Right lung (tissue), 5 donors: ENCODE measurements around the gene DYRK1A. TPM values are rescaled to one million over a fixed set of nuclear protein-coding genes. Genes with fewer than 3 reads are reported as not detected.
"Not testable (repeated sequence)": the region's sequence is repeated elsewhere in the genome, so short reads cannot be mapped to it uniquely, and the experiment has no call there.

ENCODE experiments used
- DNase-seq, 2 donors: peaks; one replicate each; pipeline ENCODE4 v3.0.0-alpha.2; 2013
- polyA plus RNA-seq, 5 donors: library from polyadenylated mRNA; unstranded; fragments of 120-200 nt; gene quantifications; one replicate each; pipeline versions ENCODE4 v1.2.1 to v1.2.3, GENCODE V29; 2013; ENCODE audit warnings: inconsistent platforms in 1 of 5, low replicate concordance in 1 of 5; ENCODE audit not compliant: insufficient read length in 5 of 5, insufficient read depth in 1 of 5

The DYRK1A gene
- polyA plus RNA-seq, 5 donors, result 48.4 to 70.4 (median 67.2) TPM

GRCh38 chr21:37527103-37527502 is 160.5 kb downstream of the DYRK1A start:
- no peak for DNase-seq

- DNase-seq, result no peak
These were observed 161.1 kb downstream of the DYRK1A start for GRCh38 chr21:37527716-37528115.

- no peak for DNase-seq
These were observed 161.8 kb downstream of the DYRK1A start for GRCh38 chr21:37528150-37528937.

GRCh38 chr21:37529649-37530048 is 163.1 kb downstream of the DYRK1A start:
- DNase-seq, result no peak

GRCh38 chr21:37530901-37531351 is 164.4 kb downstream of the DYRK1A start:
- no peak for DNase-seq

- peak; percentile 15 to 27 for DNase-seq
These were observed 164.9 kb downstream of the DYRK1A start for GRCh38 chr21:37531431-37531932.

- no peak for DNase-seq
These were observed 166.6 kb downstream of the DYRK1A start for GRCh38 chr21:37532868-37533780.

- no peak for DNase-seq
These were observed 167.9 kb downstream of the DYRK1A start for GRCh38 chr21:37534431-37534830.

- DNase-seq, result no peak
These were observed 168.6 kb downstream of the DYRK1A start for GRCh38 chr21:37535130-37535529.

- DNase-seq, result no peak
These were observed 169.1 kb downstream of the DYRK1A start for GRCh38 chr21:37535672-37536071.

GRCh38 chr21:37536616-37537278 is 170.2 kb downstream of the DYRK1A start:
- no peak for DNase-seq

- no peak for DNase-seq
These were observed 170.9 kb downstream of the DYRK1A start for GRCh38 chr21:37537391-37537996.

GRCh38 chr21:37538971-37539590 is 172.5 kb downstream of the DYRK1A start:
- DNase-seq, result no peak

GRCh38 chr21:37541128-37541527 is 174.6 kb downstream of the DYRK1A start:
- not testable (repeated sequence) for DNase-seq

GRCh38 chr21:37542512-37542911 is 175.9 kb downstream of the DYRK1A start:
- no peak for DNase-seq

- no peak for DNase-seq
These were observed 179.8 kb downstream of the DYRK1A start for GRCh38 chr21:37546299-37546908.

- DNase-seq, result no peak
These were observed 180.5 kb downstream of the DYRK1A start for GRCh38 chr21:37546949-37547614.

GRCh38 chr21:37547615-37548200 is 181.1 kb downstream of the DYRK1A start:
- no peak for DNase-seq

GRCh38 chr21:37548521-37548981 is 182.0 kb downstream of the DYRK1A start:
- DNase-seq, result no peak
